ENCODE measurements around the gene ROCK2. TPM values are rescaled to one million over a fixed set of nuclear protein-coding genes. Genes with fewer than 3 reads are reported as not detected.

The ROCK2 gene
- total and polyA plus RNA-seq, 2 of the 13 experiments (the other 11 are each of a cell fraction or from before 2014, with no cell fraction given): 38.1 to 119 TPM

- 100% methylated on average over 2 of the region's 2 CpGs for WGBS (ENCODE audit: low lambda C conversion rate)
- FAIRE-seq (no peak), ATAC-seq (peak; percentile 10; the same call in 2 of the 3 replicates), DNase-seq (ENCODE audit: low spot score) (peak; percentile 17)
- H3K27ac ChIP-seq (ENCODE audit: extremely low read length, insufficient read depth, low read length): no peak overlapping the region
- no peaks in the 10 kb centered on the region for H3K9me3 ChIP-seq (ENCODE audit: low read length)
- ChIA-PET POLR2A (interaction anchor here (0.9 kb wide), 1 partner anchor 115 kb away, joined by 4 read pairs; no protein-coding TSS in a partner anchor), CTCF (ENCODE audit: low intra/inter-chr PET ratio, low total read pairs) (no interaction called here)
- H3K9ac ChIP-seq (ENCODE audit: insufficient read depth, low read depth, low read length): no peak overlapping the region
- H3K4me2 ChIP-seq (ENCODE audit: low read depth, low read length): no peak overlapping the region
- peaks cover 48% of the 10 kb centered on the region for H3K4me1 ChIP-seq (ENCODE audit: insufficient read depth, low read length)
- no peaks in the 10 kb centered on the region for H3K27me3 ChIP-seq (ENCODE audit: control insufficient read depth in 1 of 2, insufficient read depth in 2 of 2, low read length in 2 of 2)
- H4K20me1 ChIP-seq (ENCODE audit: insufficient read depth, low read length): peaks cover 76% of the 10 kb centered on the region
- intact Hi-C loops (cut with micrococcal nuclease; ENCODE audit: unreplicated experiment): loop anchor here (5.0 kb wide), 1 partner anchor 170 kb away; no protein-coding TSS in a partner anchor
- no TSS peak for BruUV-seq (replicated peaks)
- in situ Hi-C loops (cut with HindIII; ENCODE audit: extremely low pct_ligation_motif_present, low pct_unique_long_range_greater_than_20kb): no loop called here
- H3K36me3 ChIP-seq (replicated peaks in 1 of 2; ENCODE audit: control insufficient read depth in 1 of 2, insufficient read depth in 2 of 2, low read length in 2 of 2): peaks cover 12 to 72% of the 10 kb centered on the region in 2 experiments
- no peak overlapping the region for H2AFZ ChIP-seq (ENCODE audit: low read length)
- no peak overlapping the region for H3K4me3 ChIP-seq (replicated peaks in 1 of 3; ENCODE audit: insufficient read depth in 1 of 3, low read depth in 2 of 3, low read length in 3 of 3)
- peaks cover 98% of the 10 kb centered on the region for H3K79me2 ChIP-seq (ENCODE audit: insufficient read depth, low read length)
- TF ChIP-seq ZFP82 (CRISPR knock-in tag; IDR thresholded peaks at IDR 0.05; ENCODE audit: borderline replicate concordance) (no peak), ZHX1 (CRISPR knock-in tag; IDR thresholded peaks at IDR 0.05; ENCODE audit: low read depth) (no peak), ATAD3A (CRISPR knock-in tag; IDR thresholded peaks at IDR 0.05) (no peak), TEAD3 (CRISPR knock-in tag; optimal IDR thresholded peaks at IDR 0.05; ENCODE audit: borderline replicate concordance) (peak; percentile 11), ZNF275 (CRISPR knock-in tag; IDR thresholded peaks at IDR 0.05; ENCODE audit: borderline replicate concordance) (no peak), ATF6 (CRISPR knock-in tag; conservative IDR thresholded peaks at IDR 0.05) (no peak), CBX5 (CRISPR knock-in tag; IDR thresholded peaks at IDR 0.05; ENCODE audit: borderline replicate concordance) (no peak), ZSCAN20 (CRISPR knock-in tag; IDR thresholded peaks at IDR 0.05; ENCODE audit: borderline replicate concordance) (no peak), JDP2 (CRISPR knock-in tag; IDR thresholded peaks at IDR 0.05; ENCODE audit: borderline replicate concordance) (no peak), GLI4 (CRISPR knock-in tag; IDR thresholded peaks at IDR 0.05; ENCODE audit: borderline replicate concordance) (no peak), RCOR2 (CRISPR knock-in tag; IDR thresholded peaks at IDR 0.05) (no peak), NRL (CRISPR knock-in tag; IDR thresholded peaks at IDR 0.05; ENCODE audit: borderline replicate concordance) (no peak)
Measured at GRCh38 chr2:11242542-11243174, 101.8 kb downstream of the ROCK2 start.

Data from HepG2 (cell line).